GM12873 (cell line): ENCODE data around the gene MRPL50.

Source experiments
- TF ChIP-seq, protein P1 (sequence below): IDR thresholded peaks from 2 replicates; pipeline ENCODE4 v1.5.1; 2012; ENCODE audit warnings: low read depth, mild to moderate bottlenecking, moderate library complexity, low read length, control low read depth; ENCODE audit not compliant: insufficient read depth; ENCODE audit errors: missing control alignments

MRPL50 gene

DNA sequence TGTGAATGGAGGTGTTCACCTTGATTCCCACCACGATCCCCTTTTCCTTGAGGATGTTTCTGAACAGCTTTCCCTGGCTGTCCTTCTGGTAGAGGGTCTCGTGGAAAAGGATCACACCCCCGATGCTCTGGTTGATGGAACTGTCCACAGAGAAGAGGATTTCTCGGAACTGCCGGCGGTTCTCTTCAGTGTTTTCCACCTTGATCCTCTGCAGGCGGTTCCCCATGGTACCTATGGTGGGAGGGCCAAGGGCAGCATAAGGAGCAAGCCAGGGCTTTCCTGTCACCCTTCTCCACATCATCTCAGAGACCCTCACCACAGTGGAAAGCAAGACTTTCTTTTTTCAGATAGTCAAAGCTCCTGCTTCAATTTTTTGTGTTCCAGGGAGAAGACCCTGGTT is 31.3 kb upstream of the MRPL50 start:
- TF ChIP-seq, protein P1, sequence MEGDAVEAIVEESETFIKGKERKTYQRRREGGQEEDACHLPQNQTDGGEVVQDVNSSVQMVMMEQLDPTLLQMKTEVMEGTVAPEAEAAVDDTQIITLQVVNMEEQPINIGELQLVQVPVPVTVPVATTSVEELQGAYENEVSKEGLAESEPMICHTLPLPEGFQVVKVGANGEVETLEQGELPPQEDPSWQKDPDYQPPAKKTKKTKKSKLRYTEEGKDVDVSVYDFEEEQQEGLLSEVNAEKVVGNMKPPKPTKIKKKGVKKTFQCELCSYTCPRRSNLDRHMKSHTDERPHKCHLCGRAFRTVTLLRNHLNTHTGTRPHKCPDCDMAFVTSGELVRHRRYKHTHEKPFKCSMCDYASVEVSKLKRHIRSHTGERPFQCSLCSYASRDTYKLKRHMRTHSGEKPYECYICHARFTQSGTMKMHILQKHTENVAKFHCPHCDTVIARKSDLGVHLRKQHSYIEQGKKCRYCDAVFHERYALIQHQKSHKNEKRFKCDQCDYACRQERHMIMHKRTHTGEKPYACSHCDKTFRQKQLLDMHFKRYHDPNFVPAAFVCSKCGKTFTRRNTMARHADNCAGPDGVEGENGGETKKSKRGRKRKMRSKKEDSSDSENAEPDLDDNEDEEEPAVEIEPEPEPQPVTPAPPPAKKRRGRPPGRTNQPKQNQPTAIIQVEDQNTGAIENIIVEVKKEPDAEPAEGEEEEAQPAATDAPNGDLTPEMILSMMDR = no peak

GRCh38 chr9:101428909-101429308 is 30.5 kb upstream of the MRPL50 start:
- TF ChIP-seq, protein P1 = no peak

- TF ChIP-seq, protein P1 = no peak
Observed at GRCh38 chr9:101427957-101428655, 29.7 kb upstream of the MRPL50 start.

DNA sequence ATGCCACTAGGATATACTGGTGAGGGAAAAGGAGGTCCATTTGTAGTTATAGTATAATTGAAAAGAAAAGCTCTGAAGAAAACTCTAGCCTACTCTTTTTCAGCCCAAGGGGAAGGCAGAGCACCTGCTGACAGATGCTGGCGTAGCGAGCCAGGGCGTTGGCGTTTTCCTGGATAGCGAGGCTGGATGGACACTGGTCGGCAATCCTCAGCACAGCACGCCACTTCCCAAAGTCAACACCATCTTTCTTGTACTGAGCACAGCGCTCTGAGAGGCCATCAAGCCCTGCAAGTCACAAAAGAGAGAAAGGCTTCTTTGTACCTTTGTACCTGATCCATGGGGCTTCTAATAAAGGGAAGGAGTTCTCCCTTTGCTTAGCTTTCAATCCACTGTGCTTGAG is 28.9 kb upstream of the MRPL50 start:
- TF ChIP-seq, protein P1 = no peak

DNA sequence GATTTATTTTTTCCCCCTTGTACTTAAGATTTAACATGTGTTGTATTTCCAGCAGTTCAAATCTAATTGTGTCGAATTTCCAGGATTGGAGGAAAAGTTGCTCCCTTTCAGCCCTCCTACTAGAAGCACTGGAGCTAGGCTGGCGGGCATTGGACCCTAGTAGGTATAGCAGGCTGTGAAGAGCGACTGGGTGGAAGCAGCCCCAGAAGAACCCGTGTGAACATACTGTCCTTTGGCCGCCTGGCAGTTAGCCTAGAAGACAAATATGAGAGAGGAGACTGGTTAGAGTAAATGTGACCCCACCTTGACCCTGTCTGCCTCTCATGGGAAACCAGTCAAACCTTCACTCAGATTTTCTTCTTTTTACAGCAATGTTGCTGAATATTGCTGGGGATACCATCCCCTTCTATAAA is 23.2 kb upstream of the MRPL50 start:
- TF ChIP-seq, protein P1 = no peak

DNA sequence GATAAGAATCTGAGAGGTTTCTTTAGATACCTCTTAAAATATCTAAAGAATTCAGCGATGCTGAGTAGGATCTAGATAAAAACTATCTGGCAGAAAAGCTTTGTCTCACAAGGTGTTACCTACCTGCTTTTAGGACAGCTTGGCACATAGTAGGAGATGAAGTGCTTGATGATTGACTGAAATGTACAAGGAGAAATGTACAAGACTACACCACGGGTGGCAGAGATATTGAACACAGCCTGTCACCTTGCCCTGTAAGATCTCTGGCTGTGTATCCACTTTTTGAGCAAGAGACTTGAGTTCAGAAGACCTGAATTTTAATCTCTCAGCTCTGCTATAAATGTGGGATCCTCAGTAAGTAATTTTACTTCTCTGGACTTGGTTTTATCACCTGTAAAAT is 21.4 kb upstream of the MRPL50 start:
- TF ChIP-seq, protein P1 = no peak

DNA sequence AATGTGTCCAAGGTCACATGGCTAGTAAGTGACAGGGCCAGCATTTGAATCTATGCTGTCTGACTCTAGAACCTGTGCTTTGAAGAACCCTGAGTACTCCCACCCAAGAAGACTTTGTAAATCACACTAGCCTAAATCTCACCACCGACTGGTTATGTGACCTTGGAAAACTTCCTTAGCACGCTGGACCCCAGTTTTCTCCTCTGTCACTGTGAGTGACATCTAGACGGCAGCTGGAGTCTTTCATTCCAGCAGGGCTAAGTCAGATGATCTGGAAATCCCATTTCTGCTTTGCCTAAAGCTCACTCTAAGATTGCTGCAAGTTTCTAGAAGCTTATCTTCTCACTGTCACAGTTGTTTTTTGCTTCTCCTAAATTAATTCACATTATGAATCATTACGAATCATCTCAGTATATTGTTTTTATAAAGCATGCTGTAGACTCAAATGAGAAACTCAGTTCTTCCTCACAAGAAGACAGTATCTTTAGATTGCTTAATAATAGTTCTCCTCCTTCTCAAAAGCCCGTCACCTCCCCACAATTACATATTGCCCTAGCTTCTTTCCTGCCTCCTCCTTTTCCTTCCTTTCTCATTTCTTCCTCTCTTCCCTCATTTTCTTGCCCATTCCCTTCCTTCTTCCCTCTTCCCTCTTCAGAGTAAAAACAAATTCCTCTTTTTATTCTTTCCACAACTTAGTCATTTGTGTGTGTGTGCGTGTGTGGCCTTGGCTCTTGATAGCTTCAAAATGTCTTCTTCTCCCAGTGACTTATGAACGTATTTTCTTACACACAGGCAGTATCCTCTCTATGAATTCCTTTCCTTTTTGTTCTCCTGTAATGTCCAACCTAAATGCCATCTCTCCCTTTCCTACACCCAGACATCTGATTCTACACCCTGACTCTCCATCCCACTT is 20.4 kb upstream of the MRPL50 start:
- TF ChIP-seq, protein P1 = no peak
